PC-3 (cell line): ENCODE data around the gene ADAMTS17.

Source experiments
- EZH2phosphoT487 ChIP-seq: fragments of 300-600 bp; sonication (generic); IDR thresholded peaks from 2 replicates; pipeline ENCODE4 v1.6.1; 2018; ENCODE audit warnings: mild to moderate bottlenecking, antibody characterized with exemption, low read length, borderline replicate concordance
- TF ChIP-seq, protein P1 (sequence below): fragments of 300-600 bp; sonication (generic); conservative IDR thresholded peaks from 2 replicates; pipeline ENCODE4 v1.5.1; 2017; ENCODE audit warnings: antibody characterized with exemption, low read depth, mild to moderate bottlenecking, low read length

DNA sequence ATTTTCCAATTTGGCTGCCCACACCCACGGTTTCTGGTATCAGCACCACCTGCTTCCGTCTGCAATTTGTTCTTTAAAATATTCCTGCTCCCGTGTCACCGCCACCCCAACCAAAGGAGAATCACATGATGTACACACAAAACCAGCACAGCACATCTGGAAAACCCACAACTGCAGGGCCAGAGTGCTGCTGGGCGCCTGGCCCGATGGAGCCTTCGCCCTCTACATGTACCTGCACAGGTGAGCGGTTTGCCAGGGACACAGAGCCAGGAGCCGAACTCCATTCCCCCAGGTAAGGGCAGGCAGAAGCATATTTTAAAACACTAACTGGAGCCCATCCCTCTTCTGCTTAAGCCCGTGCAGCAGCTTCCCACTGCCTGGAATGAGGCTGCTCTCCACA lies 75.6 kb downstream of the ADAMTS17 start:
- TF ChIP-seq, protein P1, sequence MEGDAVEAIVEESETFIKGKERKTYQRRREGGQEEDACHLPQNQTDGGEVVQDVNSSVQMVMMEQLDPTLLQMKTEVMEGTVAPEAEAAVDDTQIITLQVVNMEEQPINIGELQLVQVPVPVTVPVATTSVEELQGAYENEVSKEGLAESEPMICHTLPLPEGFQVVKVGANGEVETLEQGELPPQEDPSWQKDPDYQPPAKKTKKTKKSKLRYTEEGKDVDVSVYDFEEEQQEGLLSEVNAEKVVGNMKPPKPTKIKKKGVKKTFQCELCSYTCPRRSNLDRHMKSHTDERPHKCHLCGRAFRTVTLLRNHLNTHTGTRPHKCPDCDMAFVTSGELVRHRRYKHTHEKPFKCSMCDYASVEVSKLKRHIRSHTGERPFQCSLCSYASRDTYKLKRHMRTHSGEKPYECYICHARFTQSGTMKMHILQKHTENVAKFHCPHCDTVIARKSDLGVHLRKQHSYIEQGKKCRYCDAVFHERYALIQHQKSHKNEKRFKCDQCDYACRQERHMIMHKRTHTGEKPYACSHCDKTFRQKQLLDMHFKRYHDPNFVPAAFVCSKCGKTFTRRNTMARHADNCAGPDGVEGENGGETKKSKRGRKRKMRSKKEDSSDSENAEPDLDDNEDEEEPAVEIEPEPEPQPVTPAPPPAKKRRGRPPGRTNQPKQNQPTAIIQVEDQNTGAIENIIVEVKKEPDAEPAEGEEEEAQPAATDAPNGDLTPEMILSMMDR, result no peak
- TF ChIP-seq EZH2phosphoT487, result no peak
